Chondrocyte (in vitro differentiated cells): ENCODE measurements around the gene RECK. TPM values are rescaled to one million over a fixed set of nuclear protein-coding genes. Genes with fewer than 3 reads are reported as not detected.
A peak's percentile ranks its signal among the peaks of the same experiment; 100 is the strongest.
"Not testable (repeated sequence)": the region's sequence is repeated elsewhere in the genome, so short reads cannot be mapped to it uniquely, and the experiment has no call there.

Experiments
- DNase-seq: peaks from one replicate; pipeline ENCODE4 v3.0.0; 2021; ENCODE audit warnings: mixed read lengths, low spot score
- H3K27ac Mint-ChIP-seq: one replicate; pipeline ENCODE4 v1.8.0; 2021; ENCODE audit warnings: mild to moderate bottlenecking, moderate library complexity, mixed read lengths; ENCODE audit not compliant: unreplicated experiment
- H3K27me3 Mint-ChIP-seq: 2 replicates; pipeline ENCODE4 v1.8.0; 2021; ENCODE audit warnings: low read depth, mixed read lengths
- H3K36me3 Mint-ChIP-seq: 2 replicates; pipeline ENCODE4 v1.8.0; 2021; ENCODE audit warnings: low read depth, mixed read lengths
- H3K4me1 Mint-ChIP-seq: 2 replicates; pipeline ENCODE4 v1.8.0; 2021; ENCODE audit warnings: low read depth, mild to moderate bottlenecking, mixed read lengths
- H3K4me3 Mint-ChIP-seq: one replicate; pipeline ENCODE4 v1.8.0; 2021; ENCODE audit warnings: mild to moderate bottlenecking, moderate library complexity, mixed read lengths; ENCODE audit not compliant: unreplicated experiment
- H3K9me3 Mint-ChIP-seq: 2 replicates; pipeline ENCODE4 v1.8.0; 2021; ENCODE audit warnings: low read depth, mixed read lengths
- total RNA-seq: library from RNA; stranded (reverse); gene quantifications from 3 replicates; pipeline ENCODE4 v1.2.1, GENCODE V29; 2021
- TF ChIP-seq, protein P1 (sequence below): fragments of 200-600 bp; sonication (generic); IDR thresholded peaks from 2 replicates; pipeline ENCODE4 v1.5.0; 2021; ENCODE audit warnings: antibody characterized with exemption, mild to moderate bottlenecking, moderate library complexity

The RECK gene
- total RNA-seq, 1 donor from 2014 or later = 33.5 TPM

DNA sequence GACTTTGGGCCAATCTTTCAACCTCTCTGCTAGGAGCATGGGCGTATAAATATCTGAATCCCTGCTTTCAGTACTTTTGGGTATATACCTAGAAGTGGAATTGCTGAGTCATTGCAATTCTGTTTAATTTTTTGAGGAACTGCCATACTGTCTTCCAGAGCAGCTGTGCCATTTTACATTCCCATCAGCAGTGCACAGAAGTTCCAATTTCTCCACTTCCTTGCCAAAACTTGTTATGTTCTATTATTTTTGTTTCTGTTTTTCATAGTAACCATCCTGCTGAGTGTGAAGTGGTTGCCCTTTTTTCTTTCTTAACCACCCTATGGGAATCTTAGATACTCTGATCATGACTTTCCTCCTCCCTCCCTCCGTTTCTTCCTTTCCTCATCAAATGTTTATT, 121.4 kb downstream of the RECK start:
- Mint-ChIP-seq H3K4me3 (no peak overlapping the region), H3K27ac (peak overlapping the region; percentile 77), H3K36me3 (peaks cover 20% of the 10 kb centered on the region), H3K27me3 (no peaks in the 10 kb centered on the region), H3K9me3 (no peaks in the 10 kb centered on the region), H3K4me1 (peaks cover 69% of the 10 kb centered on the region)
- TF ChIP-seq, protein P1, sequence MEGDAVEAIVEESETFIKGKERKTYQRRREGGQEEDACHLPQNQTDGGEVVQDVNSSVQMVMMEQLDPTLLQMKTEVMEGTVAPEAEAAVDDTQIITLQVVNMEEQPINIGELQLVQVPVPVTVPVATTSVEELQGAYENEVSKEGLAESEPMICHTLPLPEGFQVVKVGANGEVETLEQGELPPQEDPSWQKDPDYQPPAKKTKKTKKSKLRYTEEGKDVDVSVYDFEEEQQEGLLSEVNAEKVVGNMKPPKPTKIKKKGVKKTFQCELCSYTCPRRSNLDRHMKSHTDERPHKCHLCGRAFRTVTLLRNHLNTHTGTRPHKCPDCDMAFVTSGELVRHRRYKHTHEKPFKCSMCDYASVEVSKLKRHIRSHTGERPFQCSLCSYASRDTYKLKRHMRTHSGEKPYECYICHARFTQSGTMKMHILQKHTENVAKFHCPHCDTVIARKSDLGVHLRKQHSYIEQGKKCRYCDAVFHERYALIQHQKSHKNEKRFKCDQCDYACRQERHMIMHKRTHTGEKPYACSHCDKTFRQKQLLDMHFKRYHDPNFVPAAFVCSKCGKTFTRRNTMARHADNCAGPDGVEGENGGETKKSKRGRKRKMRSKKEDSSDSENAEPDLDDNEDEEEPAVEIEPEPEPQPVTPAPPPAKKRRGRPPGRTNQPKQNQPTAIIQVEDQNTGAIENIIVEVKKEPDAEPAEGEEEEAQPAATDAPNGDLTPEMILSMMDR = no peak
- DNase-seq = no peak

DNA sequence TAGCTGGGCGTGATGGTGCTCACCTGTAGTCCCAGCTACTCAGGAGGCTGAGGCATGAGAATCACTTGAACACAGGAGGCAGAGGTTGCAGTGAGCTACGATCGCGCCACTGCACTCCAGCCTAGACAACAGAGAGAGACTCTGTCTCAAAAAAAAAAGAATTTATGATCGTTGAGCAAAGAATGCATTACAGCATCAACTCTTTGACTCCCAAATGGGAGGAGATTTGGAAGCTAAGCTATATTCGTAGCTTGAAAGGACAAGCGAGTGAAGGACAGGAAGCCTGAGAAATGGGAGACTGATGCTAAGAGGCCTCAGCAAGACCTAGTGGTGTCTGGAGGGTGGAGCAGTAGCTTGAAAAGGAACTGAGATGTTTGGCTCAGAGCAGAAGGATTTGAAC, 122.2 kb downstream of the RECK start:
- Mint-ChIP-seq H3K9me3 (no peaks in the 10 kb centered on the region), H3K4me3 (no peak overlapping the region), H3K36me3 (peaks cover 17% of the 10 kb centered on the region), H3K27ac (peak overlapping the region; percentile 77), H3K27me3 (no peaks in the 10 kb centered on the region), H3K4me1 (peaks cover 69% of the 10 kb centered on the region)
- TF ChIP-seq, protein P1 = no peak
- DNase-seq = no peak

DNA sequence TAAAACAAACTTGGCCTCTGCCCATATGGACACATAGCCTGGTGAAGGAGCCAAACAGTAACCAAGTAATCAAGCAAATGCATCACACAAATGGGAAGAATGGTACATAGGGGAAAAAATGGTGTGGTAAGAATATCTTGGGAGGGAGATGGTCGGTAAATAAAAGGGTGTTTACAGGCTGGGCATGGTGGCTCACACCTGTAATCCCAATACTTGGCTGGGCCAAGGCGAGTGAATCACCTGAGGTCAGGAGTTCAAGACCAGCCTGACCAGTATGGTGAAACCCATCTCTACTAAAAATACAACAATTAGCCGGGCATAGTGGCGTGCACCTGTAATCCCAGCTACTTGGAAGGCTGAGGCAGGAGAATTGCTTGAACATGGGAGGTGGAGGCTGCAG, 122.8 kb downstream of the RECK start:
- H3K27ac Mint-ChIP-seq, DNase-seq, H3K9me3 Mint-ChIP-seq, H3K4me3 Mint-ChIP-seq, H3K27me3 Mint-ChIP-seq: not testable (repeated sequence)
- peaks cover 17% of the 10 kb centered on the region for H3K36me3 Mint-ChIP-seq
- peaks cover 69% of the 10 kb centered on the region for H3K4me1 Mint-ChIP-seq

DNA sequence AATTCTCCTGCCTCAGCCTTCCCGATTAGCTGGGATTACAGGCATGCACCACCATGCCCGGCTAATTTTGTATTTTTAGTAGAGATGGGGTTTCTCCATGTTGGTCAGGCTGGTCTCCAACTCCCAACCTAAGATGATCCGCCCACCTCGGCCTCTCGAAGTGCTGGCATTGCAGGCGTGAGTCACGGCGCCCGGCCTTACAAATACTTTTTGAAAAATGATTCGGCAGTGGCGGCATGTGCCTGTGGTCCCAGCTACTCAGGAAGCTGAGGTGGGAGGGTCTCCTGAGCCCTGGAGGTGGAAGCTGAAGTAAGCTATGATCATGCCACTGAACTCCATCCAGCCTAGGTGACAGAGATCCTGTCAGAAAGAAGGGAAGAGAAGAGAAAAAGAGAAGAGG, 123.4 kb downstream of the RECK start:
- Mint-ChIP-seq H3K36me3 (peaks cover 16% of the 10 kb centered on the region), H3K4me1 (peaks cover 69% of the 10 kb centered on the region), H3K27ac (peak overlapping the region; percentile 73)
- not testable (repeated sequence) for DNase-seq, H3K4me3 Mint-ChIP-seq, H3K9me3 Mint-ChIP-seq, H3K27me3 Mint-ChIP-seq

DNA sequence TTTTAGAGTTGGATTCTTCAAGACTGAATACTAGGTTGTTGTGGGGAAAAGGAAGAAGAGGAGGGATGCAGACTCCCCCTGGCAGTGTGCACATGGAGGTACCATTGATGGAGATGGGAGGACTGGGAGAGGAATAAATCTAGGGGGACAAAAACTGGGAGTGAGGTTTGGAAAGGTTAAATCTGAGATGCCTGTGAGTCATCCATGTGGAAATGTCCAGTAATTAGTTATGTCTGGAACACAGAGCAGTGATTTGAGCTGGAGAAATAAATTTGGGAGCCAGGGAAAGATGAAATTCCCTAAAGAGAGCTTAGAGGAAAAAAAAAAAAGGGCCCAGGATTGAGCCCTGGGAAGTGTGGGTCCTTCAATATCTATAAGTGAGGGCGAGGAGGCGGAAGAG, 124.5 kb downstream of the RECK start:
- peaks cover 79% of the 10 kb centered on the region for H3K4me1 Mint-ChIP-seq
- no peak overlapping the region for H3K4me3 Mint-ChIP-seq
- TF ChIP-seq, protein P1 = no peak
- no peaks in the 10 kb centered on the region for H3K27me3 Mint-ChIP-seq
- peaks cover 16% of the 10 kb centered on the region for H3K36me3 Mint-ChIP-seq
- H3K27ac Mint-ChIP-seq = peak overlapping the region; percentile 99
- no peaks in the 10 kb centered on the region for H3K9me3 Mint-ChIP-seq
- DNase-seq = peak; percentile 2

DNA sequence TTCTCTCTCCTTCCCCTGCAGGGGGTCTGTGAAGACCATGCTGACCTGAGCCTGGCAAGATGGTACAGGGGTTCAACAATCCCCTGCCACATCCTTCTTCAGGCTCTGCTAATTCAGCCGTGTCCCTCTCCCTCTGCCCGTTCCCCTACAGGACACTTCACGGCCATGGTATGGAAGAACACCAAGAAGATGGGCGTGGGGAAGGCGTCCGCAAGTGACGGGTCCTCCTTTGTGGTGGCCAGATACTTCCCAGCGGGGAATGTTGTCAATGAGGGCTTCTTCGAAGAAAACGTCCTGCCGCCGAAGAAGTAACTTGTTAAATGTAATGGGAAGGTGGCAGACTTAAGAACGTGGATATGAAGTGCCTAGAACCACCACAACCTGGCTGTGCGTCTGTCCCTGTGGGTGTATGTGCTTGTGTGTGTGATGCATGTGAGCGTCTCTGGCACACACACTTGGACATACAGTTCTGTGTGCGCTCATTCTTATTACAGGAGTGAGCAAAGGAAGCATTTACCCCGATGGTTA, 125.6 kb downstream of the RECK start:
- Mint-ChIP-seq H3K27ac (peak overlapping the region; percentile 99), H3K27me3 (no peaks in the 10 kb centered on the region), H3K4me3 (no peak overlapping the region), H3K9me3 (no peaks in the 10 kb centered on the region), H3K4me1 (peaks cover 86% of the 10 kb centered on the region), H3K36me3 (peaks cover 14% of the 10 kb centered on the region)
- DNase-seq = peak; percentile 51
- TF ChIP-seq, protein P1 = no peak
